ENCODE data around the gene INPP5A.

DNA sequence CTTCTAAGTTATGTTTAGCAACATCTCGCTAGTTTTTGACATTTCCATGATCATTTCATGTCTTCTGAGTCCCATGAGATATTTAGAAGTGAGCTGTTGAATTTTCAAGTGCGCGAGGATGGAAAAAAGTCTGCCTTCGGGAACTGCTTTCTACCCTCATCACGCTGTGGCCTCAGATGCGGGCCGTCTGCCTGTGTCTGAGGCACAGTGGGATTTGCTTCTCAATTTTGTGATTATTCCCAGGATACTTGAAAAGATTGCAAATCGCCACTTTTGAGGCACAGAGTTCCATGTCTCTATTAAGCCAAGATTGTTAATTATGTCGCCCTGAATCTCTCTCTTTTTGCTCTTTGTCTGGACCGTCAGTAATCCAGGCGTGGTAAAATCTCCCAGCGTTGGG is 279.1 kb downstream of the INPP5A start:
- no peak for TF ChIP-seq POLR2A (IDR thresholded peaks at IDR 0.05)
- TF ChIP-seq, protein P1, sequence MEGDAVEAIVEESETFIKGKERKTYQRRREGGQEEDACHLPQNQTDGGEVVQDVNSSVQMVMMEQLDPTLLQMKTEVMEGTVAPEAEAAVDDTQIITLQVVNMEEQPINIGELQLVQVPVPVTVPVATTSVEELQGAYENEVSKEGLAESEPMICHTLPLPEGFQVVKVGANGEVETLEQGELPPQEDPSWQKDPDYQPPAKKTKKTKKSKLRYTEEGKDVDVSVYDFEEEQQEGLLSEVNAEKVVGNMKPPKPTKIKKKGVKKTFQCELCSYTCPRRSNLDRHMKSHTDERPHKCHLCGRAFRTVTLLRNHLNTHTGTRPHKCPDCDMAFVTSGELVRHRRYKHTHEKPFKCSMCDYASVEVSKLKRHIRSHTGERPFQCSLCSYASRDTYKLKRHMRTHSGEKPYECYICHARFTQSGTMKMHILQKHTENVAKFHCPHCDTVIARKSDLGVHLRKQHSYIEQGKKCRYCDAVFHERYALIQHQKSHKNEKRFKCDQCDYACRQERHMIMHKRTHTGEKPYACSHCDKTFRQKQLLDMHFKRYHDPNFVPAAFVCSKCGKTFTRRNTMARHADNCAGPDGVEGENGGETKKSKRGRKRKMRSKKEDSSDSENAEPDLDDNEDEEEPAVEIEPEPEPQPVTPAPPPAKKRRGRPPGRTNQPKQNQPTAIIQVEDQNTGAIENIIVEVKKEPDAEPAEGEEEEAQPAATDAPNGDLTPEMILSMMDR (IDR thresholded peaks at IDR 0.05), result no peak

Data from lower leg skin (tissue), 3 donors.